NCI-H2227 treated with DMSO at 0.1 percent for 48 hours (cell line): ENCODE measurements around the gene ADAD1.

Experiments used
- DNase-seq: peaks from one replicate; lab custom pipeline; 2025; lab: John Stamatoyannopoulos, UW

ADAD1 gene

DNA sequence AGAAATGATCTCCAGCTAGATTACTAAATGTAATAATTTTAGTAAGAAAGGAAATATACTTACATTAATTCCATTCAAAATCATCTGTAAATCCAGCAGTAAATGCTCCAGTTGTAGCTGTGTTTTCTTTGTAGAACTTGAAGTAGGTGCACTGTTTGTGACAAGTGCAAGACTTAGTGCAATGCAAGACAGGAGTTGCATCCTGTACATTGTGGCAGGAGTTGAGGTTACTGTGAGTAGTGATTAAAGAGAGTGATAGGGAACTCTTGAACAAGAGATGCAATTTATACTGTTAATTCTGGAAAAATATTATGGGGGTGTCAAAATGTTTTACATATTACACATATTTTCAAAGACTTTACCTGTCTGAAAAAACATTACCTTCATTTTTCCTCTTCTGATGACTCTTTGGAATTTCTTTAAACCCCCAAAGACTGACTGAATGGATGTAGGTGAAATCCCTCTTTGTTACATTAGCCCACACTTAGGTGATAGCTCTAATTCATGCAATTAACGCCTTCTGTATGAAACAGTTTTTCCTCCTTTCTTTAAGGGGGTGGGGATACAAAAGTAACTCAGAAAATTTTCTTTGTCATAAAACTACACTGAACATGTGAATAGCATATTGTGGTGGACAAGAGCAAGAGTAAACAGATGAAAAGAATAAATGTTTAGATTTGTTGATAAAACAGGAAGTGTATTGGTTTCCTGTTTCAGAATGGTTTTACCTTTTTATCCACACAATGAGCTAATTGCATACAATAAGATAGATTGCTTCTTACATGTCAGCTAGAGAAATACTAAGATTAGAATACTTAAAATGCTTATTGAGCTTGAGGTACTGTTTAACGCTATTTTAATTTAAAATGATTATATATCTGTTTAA lies 77.7 kb downstream of the ADAD1 start, which contains the start of gene IL2:
Gene IL2, minus strand, starts transcription at position 495 of the 886 bp plus-strand sequence. Its CDS starts 285 bp downstream, at position 210.
- no peak for DNase-seq

- DNase-seq: no peak
Measured at GRCh38 chr4:122458625-122459024, 79.8 kb downstream of the ADAD1 start.

- no peak for DNase-seq
Measured at GRCh38 chr4:122469457-122469856, 90.6 kb downstream of the ADAD1 start.

GRCh38 chr4:122475233-122475632 lies 96.4 kb downstream of the ADAD1 start:
- no peak for DNase-seq

- DNase-seq: no peak
Measured at GRCh38 chr4:122476126-122476525, 97.3 kb downstream of the ADAD1 start.

DNA sequence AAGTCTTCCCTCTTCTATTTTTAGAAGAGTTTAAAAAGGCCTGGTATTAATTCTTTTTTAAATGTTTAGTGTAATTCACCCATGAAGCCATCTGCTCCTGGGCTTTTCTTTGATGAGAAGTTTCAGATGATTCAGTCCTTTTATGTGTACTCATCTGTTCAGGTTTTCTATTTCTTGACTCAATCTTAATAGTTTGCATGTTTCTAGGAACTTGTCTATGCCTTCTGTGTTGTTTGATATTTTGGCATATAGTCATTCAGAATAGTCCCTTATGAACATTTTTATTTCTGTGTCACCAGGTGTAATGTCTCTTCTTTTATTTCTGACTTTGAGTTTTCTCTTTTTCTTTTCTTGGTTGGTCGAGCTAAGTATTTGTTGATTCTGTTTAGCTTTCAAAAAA lies 97.9 kb downstream of the ADAD1 start:
- no peak for DNase-seq
